Measurements from ENCODE around the gene ST3GAL4. TPM values are rescaled to one million over a fixed set of nuclear protein-coding genes. Genes with fewer than 3 reads are reported as not detected.

The ST3GAL4 gene
- total RNA-seq, 4 donors from 2014 or later: 24.7 to 35.2 (median 28.0) TPM

DNA sequence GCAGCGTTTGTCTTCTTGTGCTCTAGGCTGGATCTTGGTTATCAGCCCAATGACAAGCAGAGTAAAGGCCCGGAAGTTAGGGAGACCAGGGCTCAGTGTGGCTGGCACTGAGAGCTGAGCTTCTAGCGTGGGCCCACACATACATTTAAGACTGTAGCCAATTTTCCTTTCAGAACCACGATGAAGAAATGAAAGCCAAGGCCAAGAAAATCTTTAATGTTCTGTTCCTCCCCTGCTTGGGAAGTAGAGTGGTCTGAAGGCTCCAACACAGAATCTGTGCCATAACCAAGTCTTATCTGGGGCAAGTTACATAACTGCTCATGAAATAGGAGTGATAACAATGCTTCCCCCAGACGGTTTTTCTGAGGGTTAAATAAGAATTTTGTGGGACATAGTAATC, 4.7 kb upstream of the ST3GAL4 start:
- no peak for TF ChIP-seq CTCF (IDR thresholded peaks at IDR 0.05; ENCODE audit: low read depth)

DNA sequence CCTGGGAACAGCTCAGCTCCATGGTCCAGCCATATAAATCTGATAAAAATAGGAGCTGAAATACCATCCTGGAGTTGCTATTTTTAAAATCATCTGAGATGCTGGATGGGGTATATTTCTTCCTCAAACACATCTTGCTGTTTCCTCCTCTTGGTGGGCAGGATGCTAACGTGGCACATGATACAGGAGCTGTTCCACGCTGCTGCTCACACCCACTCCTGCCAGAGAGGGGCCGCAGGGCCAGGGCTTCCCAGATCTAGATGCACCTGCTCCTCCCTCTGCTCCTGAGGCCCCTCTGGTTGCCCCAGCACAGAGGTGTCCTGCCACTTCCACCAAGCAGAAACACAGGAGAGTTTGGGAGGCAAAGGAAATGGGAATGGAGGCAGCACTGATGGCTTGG, 3.3 kb upstream of the ST3GAL4 start:
- TF ChIP-seq CTCF (IDR thresholded peaks at IDR 0.05; ENCODE audit: low read depth): no peak

DNA sequence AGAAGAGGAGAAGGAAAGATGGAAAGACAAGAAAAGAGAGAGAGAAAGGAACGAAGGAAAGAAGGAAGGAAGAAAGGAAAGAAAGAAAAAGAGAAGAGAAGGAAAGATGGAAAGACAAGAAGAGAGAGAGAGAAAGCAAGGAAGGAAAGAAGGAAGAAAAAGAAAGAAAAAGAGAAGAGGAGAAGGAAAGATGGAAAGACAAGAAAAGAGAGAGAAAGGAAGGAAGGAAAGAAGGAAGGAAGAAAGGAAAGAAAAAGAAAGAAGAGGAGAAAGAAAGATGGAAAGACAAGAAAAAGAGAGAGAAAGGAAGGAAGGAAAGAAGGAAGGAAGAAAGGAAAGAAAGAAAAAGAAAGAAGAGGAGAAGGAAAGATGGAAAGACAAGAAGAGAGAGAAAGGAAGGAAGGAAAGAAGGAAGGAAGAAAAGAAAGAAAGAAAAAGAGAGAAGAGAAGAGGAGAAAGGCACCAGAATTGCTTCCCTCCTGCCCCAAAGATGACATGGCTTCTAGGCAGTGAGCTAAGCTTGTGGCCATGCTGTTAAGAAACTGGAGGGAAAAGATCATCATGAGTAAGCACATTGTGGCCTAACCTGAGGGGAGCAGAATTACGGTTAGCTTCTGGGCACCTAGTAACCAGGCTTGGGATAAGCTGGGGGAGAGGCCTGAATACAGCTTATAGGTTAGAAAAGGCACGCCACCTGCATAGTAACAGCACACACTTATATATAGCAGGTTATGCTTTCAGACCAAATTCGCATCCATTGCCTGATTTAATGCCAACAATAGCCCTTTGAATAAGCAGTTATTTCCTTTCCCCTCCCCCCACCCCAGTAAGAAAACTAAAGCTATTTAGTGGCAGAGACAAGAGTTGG, 2.3 kb upstream of the ST3GAL4 start:
- no peak for TF ChIP-seq CTCF (IDR thresholded peaks at IDR 0.05; ENCODE audit: low read depth)

GRCh38 chr11:126354631-126355323, 709 bp upstream of the ST3GAL4 start:
- TF ChIP-seq CTCF (IDR thresholded peaks at IDR 0.05; ENCODE audit: low read depth): no peak

DNA sequence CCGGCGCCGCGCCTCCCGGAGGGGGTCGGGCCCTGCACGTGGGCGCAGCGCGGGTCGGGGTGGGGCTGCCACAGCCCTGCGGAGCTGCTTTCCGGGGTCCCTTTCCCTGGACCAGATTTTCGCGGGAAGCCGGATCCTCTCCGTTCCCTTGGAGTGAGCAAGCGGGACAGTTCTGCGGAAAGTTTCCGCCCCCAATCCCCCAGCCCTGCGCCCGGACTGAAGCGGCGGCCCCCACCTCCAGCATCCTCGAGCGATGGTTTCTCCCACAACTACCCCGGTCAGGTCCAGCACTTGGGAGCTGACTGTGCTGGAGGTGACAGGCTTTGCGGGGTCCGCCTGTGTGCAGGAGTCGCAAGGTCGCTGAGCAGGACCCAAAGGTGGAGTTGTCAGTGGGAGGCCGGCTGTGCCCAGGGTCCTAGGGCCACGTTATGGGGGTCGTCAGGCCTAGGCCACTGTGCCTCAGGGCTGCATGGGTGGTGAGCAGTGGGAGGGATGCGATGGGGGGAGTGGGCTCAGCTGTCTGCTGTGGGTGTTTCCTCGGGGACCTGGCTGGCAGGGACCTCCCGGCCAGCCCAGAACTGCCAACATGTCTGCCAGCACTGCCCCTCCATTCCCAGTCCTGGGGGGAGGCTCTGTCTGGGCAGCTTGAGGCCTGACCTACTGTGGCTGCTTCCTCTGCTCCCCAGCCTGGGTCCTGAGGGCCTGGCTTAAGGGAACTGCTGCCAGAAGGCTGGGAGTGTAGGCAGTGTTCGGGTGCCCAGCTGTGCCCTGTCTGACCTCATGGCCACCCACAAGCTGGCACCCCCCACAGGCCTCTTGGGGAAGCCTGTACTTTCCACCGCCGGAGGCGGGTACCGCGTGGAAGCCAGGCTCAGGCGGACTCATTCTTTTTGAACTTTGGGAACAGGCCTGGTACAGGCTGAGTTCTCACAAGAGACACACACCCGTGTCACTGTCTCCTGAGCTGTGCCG, 726 bp downstream of the ST3GAL4 start:
- TF ChIP-seq CTCF (IDR thresholded peaks at IDR 0.05; ENCODE audit: low read depth): no peak

DNA sequence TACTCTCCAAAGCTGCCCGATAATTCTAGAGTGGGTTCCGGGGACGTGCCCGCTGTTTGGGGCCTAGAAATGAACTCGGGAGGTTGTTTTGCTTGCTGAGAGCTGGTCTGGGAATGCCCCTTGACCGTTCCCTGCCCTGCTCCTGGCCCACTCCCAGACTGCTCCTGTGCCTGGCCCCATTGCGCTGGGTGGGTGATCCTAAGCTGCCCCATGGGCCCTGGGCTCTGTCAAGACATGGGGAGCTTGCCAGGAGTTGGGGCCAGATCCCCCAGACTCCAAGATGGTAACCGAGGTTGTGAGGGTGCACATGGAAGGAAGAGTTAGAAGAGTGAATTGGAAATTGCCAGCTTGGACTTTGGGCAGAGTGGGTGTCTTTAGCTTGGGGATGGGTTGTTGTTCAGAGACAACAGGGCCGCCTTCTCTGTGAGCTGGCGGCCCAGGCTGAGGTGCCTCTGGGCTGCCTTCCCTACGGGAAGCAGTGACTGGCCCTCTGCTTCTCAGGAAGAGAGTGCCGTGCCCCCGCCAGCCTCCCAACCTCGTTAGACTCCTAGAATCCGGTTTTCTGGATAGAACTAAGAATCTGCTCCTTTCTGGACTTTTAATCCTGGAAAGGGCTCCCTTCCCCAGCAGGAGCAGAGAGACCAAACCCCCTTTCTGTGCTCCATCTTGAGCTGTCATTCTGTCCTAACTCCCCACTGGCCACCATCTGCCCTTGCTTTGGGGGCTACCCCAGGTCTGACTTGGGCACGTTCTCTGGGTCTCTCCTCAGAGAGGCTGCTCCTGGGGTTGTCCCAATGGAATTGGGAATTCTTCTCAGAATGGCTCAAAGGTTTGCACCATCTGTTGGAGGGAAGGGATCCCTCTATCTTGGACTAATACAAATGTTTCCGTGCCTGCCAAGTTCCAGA, 1.8 kb downstream of the ST3GAL4 start:
- TF ChIP-seq CTCF (IDR thresholded peaks at IDR 0.05; ENCODE audit: low read depth): no peak
